Measurements from ENCODE around the gene TRPM4. TPM values are rescaled to one million over a fixed set of nuclear protein-coding genes. Genes with fewer than 3 reads are reported as not detected.
"Not testable (repeated sequence)": the region's sequence is repeated elsewhere in the genome, so short reads cannot be mapped to it uniquely, and the experiment has no call there.

TRPM4 gene
- polyA plus RNA-seq, 1 donor from 2014 or later, result not detected

DNA sequence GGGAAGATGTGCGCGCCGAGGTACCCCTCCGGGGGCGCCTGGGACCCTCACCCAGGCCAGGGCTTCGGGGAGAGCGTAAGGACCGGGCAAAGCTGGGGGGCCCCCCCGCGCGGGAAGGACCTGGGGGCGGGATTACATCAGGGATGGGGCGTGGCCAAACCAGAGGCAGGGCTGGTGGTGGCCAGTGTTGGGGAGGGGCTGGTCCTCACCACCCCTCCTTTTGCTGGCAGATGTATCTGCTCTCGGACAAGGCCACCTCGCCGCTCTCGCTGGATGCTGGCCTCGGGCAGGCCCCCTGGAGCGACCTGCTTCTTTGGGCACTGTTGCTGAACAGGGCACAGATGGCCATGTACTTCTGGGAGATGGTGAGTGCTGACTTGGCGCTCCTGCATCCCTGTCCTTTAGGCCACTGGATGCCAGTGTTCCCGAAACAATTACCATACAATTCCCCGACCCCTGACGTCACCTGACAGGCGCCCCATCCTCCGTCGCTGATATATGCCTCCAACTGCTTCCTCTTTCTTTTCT lies 25.3 kb downstream of the TRPM4 start:
- peaks cover 0 to 5% (median 0%) of the 10 kb centered on the region in 3 donors for H3K4me1 Mint-ChIP-seq
- H3K4me3 Mint-ChIP-seq, result no peak overlapping the region
- peaks cover 1% of the 10 kb centered on the region for H3K27me3 Mint-ChIP-seq
- peak overlapping the region in 1 of 3 donors; percentile 31 for H3K27ac Mint-ChIP-seq
- no peaks in the 10 kb centered on the region for H3K36me3 Mint-ChIP-seq
- H3K9me3 Mint-ChIP-seq, result peaks cover 0 to 8% (median 4%) of the 10 kb centered on the region in 3 donors

DNA sequence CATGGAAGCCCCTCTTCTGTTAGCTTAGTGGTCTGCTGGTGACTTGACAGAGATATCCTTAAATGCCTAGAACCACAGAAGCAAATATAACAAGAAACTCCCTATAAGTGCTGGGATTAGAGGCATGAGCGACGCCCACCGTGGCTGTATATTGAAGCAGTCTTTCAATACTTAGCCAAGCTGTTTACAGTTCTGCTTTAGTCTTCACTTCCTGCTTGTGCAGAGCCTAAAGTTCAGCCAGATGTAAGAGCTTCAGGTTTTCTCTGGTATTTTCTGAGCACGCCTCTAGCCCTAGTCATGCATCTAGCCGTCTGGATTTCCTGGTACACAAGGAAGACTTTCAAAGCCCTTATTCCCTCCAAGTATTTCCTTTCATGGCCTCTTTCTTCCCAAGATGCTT lies 28.5 kb downstream of the TRPM4 start:
- peaks cover 0 to 5% (median 2%) of the 10 kb centered on the region in 3 donors for H3K4me1 Mint-ChIP-seq
- peak overlapping the region in 1 of 4 donors; percentile 20 for H3K4me3 Mint-ChIP-seq
- peaks cover 4% of the 10 kb centered on the region for H3K27me3 Mint-ChIP-seq
- H3K9me3 Mint-ChIP-seq, result peaks cover 0 to 8% (median 8%) of the 10 kb centered on the region in 3 donors
- no peak overlapping the region for H3K27ac Mint-ChIP-seq
- peaks cover 2% of the 10 kb centered on the region for H3K36me3 Mint-ChIP-seq

DNA sequence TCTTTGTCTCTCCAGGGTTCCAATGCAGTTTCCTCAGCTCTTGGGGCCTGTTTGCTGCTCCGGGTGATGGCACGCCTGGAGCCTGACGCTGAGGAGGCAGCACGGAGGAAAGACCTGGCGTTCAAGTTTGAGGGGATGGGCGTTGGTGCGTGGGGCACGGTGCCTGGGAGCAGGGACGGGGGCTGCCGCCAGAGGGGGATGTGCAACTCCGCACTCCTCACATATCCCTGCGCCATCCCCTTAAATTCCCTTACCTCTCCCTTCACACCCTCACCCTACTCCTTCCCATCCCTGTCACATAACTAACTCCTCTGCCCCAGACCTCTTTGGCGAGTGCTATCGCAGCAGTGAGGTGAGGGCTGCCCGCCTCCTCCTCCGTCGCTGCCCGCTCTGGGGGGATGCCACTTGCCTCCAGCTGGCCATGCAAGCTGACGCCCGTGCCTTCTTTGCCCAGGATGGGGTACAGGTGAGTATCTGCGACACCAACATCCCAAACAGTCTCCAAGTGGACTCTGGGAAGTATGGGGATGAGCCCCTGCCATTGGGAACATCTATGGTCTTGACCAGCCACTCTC lies 31.1 kb downstream of the TRPM4 start:
- H3K27ac Mint-ChIP-seq, result no peak overlapping the region
- no peak overlapping the region for H3K4me3 Mint-ChIP-seq
- peaks cover 5% of the 10 kb centered on the region for H3K27me3 Mint-ChIP-seq
- peaks cover 2% of the 10 kb centered on the region for H3K36me3 Mint-ChIP-seq
- peaks cover 0 to 5% (median 2%) of the 10 kb centered on the region in 3 donors for H3K4me1 Mint-ChIP-seq
- H3K9me3 Mint-ChIP-seq, result peaks cover 0 to 8% (median 6%) of the 10 kb centered on the region in 3 donors

DNA sequence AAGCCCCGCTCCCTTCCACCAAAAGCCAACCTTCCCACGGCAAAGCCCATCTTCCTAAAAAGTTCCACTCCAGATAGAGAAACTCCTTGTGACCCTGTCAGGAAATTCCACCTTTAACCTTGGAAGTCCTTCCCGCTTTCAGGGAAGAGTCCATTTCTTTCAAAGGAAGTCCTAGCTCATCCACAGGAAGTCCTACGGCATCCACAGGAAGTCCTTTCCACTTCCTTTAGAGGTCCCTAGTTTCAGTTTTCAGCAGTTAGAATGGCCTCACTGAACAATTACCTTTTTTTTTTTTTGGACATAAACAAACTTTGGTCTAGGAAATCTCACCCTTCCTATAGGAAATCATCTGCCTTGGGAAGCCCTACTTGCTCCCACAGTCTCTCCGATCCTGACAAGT lies 31.7 kb downstream of the TRPM4 start:
- H3K9me3 Mint-ChIP-seq, result peaks cover 0 to 4% (median 2%) of the 10 kb centered on the region in 3 donors
- H3K27me3 Mint-ChIP-seq, result peaks cover 4% of the 10 kb centered on the region
- no peak overlapping the region for H3K27ac Mint-ChIP-seq
- H3K4me1 Mint-ChIP-seq, result peaks cover 0 to 5% (median 2%) of the 10 kb centered on the region in 3 donors
- no peak overlapping the region for H3K4me3 Mint-ChIP-seq
- H3K36me3 Mint-ChIP-seq, result peaks cover 2% of the 10 kb centered on the region

- Mint-ChIP-seq H3K36me3 (peaks cover 2% of the 10 kb centered on the region), H3K4me3 (no peak overlapping the region), H3K27me3 (peaks cover 4% of the 10 kb centered on the region), H3K4me1 (peaks cover 0 to 5% (median 3%) of the 10 kb centered on the region in 3 donors), H3K9me3 (peaks cover 0 to 4% (median 0%) of the 10 kb centered on the region in 3 donors), H3K27ac (no peak overlapping the region)
These were observed 33.2 kb downstream of the TRPM4 start for GRCh38 chr19:49190781-49191180.

GRCh38 chr19:49193822-49194394 lies 36.3 kb downstream of the TRPM4 start:
- Mint-ChIP-seq H3K9me3 (peaks cover 0 to 4% (median 0%) of the 10 kb centered on the region in 3 donors), H3K27ac (no peak overlapping the region), H3K4me1 (peaks cover under 1 to 3% (median 2%) of the 10 kb centered on the region in 3 donors), H3K36me3 (no peaks in the 10 kb centered on the region), H3K27me3 (peaks cover 4% of the 10 kb centered on the region), H3K4me3 (no peak overlapping the region)

DNA sequence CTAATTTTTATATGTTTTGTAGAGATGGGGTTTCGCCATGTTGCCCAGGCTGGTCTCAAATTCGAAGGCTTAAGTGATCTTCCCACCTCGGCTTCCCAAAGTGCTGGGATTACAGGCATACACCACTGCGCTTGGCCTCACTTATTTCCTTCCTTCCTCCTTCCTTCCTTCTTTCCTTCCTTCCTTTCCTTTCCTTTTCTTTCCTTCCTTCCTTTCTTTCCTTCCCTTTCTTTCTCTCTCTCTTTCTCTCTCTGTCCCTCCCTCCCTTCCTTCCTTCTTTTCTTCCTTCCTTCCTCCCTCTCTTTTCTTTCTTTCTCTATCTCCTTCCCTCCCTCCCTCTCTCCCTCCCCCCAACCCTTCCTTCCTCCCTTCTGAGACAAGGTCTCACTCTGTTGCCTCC lies 36.8 kb downstream of the TRPM4 start:
- H3K4me1 Mint-ChIP-seq, result peaks cover 2 to 5% (median 3%) of the 10 kb centered on the region in 3 donors

GRCh38 chr19:49196527-49197240 lies 39.1 kb downstream of the TRPM4 start:
- Mint-ChIP-seq H3K4me3 (no peak overlapping the region), H3K36me3 (no peaks in the 10 kb centered on the region), H3K27me3 (peaks cover 1% of the 10 kb centered on the region), H3K27ac (no peak overlapping the region), H3K9me3 (no peaks in the 10 kb centered on the region), H3K4me1 (peaks cover 3 to 5% (median 5%) of the 10 kb centered on the region in 3 donors)

More for the DNA sequence above, 36.8 kb downstream of the TRPM4 start:
- H3K27ac Mint-ChIP-seq, result no peak overlapping the region
- no peaks in the 10 kb centered on the region for H3K36me3 Mint-ChIP-seq
- H3K9me3 Mint-ChIP-seq, result peaks cover 0 to 4% (median 0%) of the 10 kb centered on the region in 3 donors
- H3K27me3 Mint-ChIP-seq, result peaks cover 3% of the 10 kb centered on the region
- H3K4me3 Mint-ChIP-seq, result no peak overlapping the region

- Mint-ChIP-seq H3K27me3 (peaks cover 5% of the 10 kb centered on the region), H3K36me3 (no peaks in the 10 kb centered on the region), H3K27ac (no peak overlapping the region), H3K4me1 (peaks cover 3 to 10% (median 8%) of the 10 kb centered on the region in 3 donors), H3K9me3 (no peaks in the 10 kb centered on the region), H3K4me3 (no peak overlapping the region)
These were observed 42.8 kb downstream of the TRPM4 start for GRCh38 chr19:49200238-49200862.

DNA sequence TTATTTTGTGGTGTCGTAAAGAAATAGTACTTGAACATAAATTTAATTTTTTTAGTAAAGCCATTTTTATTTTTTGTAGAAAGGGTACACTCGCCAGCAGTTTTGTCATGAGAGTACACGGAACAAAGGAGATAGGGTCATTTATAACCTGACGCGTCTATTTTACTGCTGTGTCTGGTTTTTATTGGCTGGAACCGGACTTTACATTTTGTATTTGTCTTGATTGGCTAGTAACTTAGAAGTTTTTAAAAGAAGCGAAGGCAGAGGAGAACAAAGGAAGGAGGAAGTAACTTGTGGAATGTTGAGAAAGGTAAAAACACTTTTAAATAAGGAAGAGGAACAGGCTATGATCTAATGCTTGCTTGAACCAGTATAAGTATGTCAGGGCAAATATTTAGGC lies 43.5 kb downstream of the TRPM4 start:
- Mint-ChIP-seq H3K36me3 (no peaks in the 10 kb centered on the region), H3K4me3 (no peak overlapping the region), H3K9me3 (no peaks in the 10 kb centered on the region), H3K27ac (no peak overlapping the region), H3K27me3 (peaks cover 5% of the 10 kb centered on the region), H3K4me1 (peaks cover 3 to 10% (median 8%) of the 10 kb centered on the region in 3 donors)

- peaks cover 5% of the 10 kb centered on the region for H3K27me3 Mint-ChIP-seq
- no peaks in the 10 kb centered on the region for H3K9me3 Mint-ChIP-seq
- H3K36me3 Mint-ChIP-seq, result no peaks in the 10 kb centered on the region
- H3K27ac Mint-ChIP-seq, result peak overlapping the region in 1 of 3 donors; percentile 39
- no peak overlapping the region for H3K4me3 Mint-ChIP-seq
- H3K4me1 Mint-ChIP-seq, result peaks cover 7 to 12% (median 9%) of the 10 kb centered on the region in 3 donors
These were observed 47.5 kb downstream of the TRPM4 start for GRCh38 chr19:49205114-49205513.

- peak overlapping the region in 2 of 3 donors; percentile 13 to 59 for H3K27ac Mint-ChIP-seq
These were observed 51.9 kb downstream of the TRPM4 start for GRCh38 chr19:49209502-49209901.

GRCh38 chr19:49210108-49210900 lies 52.7 kb downstream of the TRPM4 start:
- Mint-ChIP-seq H3K4me1 (peaks cover 14 to 19% (median 16%) of the 10 kb centered on the region in 3 donors), H3K36me3 (no peaks in the 10 kb centered on the region), H3K9me3 (no peaks in the 10 kb centered on the region), H3K4me3 (peak overlapping the region in 3 of 4 donors; percentile 10 to 83 (median 83)), H3K27ac (peak overlapping the region in 1 of 3 donors; percentile 59), H3K27me3 (no peaks in the 10 kb centered on the region)

More at GRCh38 chr19:49209502-49209901, 51.9 kb downstream of the TRPM4 start:
- H3K4me3 Mint-ChIP-seq, H3K27me3 Mint-ChIP-seq, H3K36me3 Mint-ChIP-seq, H3K9me3 Mint-ChIP-seq: not testable (repeated sequence)
- peaks cover 15 to 18% (median 16%) of the 10 kb centered on the region in 3 donors for H3K4me1 Mint-ChIP-seq

DNA sequence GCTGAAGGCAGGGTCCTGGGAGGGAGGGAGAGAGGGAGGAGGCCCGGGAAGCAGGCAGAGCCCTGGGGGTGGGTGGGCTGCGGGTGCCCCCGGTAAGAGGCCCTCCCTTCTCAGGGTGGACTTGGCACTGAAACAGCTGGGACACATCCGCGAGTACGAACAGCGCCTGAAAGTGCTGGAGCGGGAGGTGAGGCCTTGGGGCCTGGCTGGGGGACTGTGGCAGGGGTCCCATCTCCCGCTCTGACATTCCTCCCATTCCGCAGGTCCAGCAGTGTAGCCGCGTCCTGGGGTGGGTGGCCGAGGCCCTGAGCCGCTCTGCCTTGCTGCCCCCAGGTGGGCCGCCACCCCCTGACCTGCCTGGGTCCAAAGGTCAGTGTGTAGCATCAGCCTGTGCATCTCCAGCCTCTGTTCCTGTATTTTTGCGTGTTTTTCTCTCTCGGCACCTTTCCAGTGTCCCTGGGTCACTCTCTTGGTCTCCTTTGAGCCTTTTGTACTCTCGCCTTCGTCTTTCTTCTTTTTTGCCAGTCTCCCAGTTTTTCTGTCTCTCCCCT lies 53.4 kb downstream of the TRPM4 start:
- Mint-ChIP-seq H3K27ac (no peak overlapping the region), H3K4me3 (no peak overlapping the region), H3K36me3 (no peaks in the 10 kb centered on the region), H3K9me3 (no peaks in the 10 kb centered on the region), H3K4me1 (peaks cover 14 to 19% (median 16%) of the 10 kb centered on the region in 3 donors), H3K27me3 (no peaks in the 10 kb centered on the region)
